Measurements from ENCODE around the gene ARFGEF3.

The ARFGEF3 gene

DNA sequence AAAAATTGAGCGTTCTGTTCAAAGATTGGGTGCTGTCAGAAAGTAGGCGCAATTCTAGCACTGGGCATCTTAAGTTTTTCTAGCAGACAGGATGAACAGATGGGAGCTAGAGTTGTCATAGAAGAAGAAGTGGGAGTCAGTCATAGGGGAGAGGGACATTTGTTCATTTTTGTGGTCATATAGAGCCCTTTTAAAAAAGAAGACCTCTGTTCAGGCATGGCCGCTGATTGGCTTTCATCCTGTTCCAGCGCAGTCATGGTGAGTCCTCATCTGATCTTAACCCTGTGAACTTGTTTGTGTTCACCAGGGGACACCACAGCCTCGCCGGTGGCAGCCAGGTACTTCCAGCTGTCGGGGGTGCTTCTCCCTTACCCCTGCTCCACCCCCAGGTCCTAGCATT, 86.3 kb downstream of the ARFGEF3 start:
- Histone ChIP-seq H3K27me3 (replicated peaks; ENCODE audit: control insufficient read depth, insufficient read depth, low read length, poor library complexity, severe bottlenecking) (no peaks in the 10 kb centered on the region), H3K9me3 (ENCODE audit: control insufficient read depth, low read length) (no peaks in the 10 kb centered on the region), H3K4me3 (ENCODE audit: insufficient read depth, low read depth, low read length, poor library complexity, severe bottlenecking) (no peak overlapping the region), H3K27ac (ENCODE audit: insufficient read depth, low read length, poor library complexity, severe bottlenecking) (no peak overlapping the region), H3K4me1 (ENCODE audit: control insufficient read depth, insufficient read depth, low read length, poor library complexity, severe bottlenecking) (no peaks in the 10 kb centered on the region), H3K36me3 (ENCODE audit: control insufficient read depth, insufficient read depth, low read length) (no peaks in the 10 kb centered on the region)
- DNase-seq = no peak

DNA sequence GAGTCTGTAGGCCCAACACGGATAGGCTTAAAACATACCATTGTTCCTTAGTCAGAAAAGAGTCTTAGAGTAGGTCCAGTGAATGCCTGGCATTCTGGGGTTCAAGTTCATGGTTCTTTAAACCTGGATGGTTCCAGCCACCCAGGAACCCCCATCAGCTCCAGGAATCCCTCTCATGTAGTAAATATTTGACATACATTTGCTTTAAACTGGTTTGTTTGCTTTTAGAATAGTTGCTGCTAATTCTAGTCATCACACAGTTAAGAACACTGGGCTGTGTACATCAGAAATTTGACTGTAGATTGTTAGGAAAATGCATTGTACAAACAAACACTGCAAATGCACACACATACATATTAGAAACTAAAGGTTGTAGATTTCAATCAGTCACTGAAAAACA, 87.1 kb downstream of the ARFGEF3 start:
- H3K27ac ChIP-seq (ENCODE audit: insufficient read depth, low read length, poor library complexity, severe bottlenecking) = no peak overlapping the region
- DNase-seq = no peak
- no peak overlapping the region for H3K4me3 ChIP-seq (ENCODE audit: insufficient read depth, low read depth, low read length, poor library complexity, severe bottlenecking)

DNA sequence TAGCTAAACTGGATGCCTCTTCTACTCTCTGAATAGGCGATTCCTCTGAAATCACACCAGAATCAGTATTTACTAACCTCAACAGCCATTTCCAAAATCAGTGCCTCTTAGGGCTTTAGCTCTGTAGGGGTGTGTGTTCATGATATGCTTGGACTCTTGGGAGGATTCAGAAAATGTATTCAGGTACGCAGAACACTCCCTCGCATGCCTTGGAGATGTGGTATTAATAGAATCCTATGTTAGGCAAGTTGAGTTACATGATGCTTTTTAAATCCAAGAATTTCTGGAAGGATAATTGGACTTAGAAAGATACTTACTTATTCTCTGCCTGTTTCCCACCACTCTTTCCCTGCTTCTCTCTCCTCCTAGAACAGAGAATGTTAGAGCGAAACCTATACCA, 88.3 kb downstream of the ARFGEF3 start:
- no peak for DNase-seq
- no peaks in the 10 kb centered on the region for H3K27me3 ChIP-seq (replicated peaks; ENCODE audit: control insufficient read depth, insufficient read depth, low read length, poor library complexity, severe bottlenecking)
- H3K9me3 ChIP-seq (ENCODE audit: control insufficient read depth, low read length) = no peaks in the 10 kb centered on the region
- H3K36me3 ChIP-seq (ENCODE audit: control insufficient read depth, insufficient read depth, low read length) = no peaks in the 10 kb centered on the region
- no peak overlapping the region for H3K27ac ChIP-seq (ENCODE audit: insufficient read depth, low read length, poor library complexity, severe bottlenecking)
- H3K4me1 ChIP-seq (ENCODE audit: control insufficient read depth, insufficient read depth, low read length, poor library complexity, severe bottlenecking) = no peaks in the 10 kb centered on the region
- no peak overlapping the region for H3K4me3 ChIP-seq (ENCODE audit: insufficient read depth, low read depth, low read length, poor library complexity, severe bottlenecking)

More for the DNA sequence above, 87.1 kb downstream of the ARFGEF3 start:
- H3K27me3 ChIP-seq (replicated peaks; ENCODE audit: control insufficient read depth, insufficient read depth, low read length, poor library complexity, severe bottlenecking) = no peaks in the 10 kb centered on the region
- no peaks in the 10 kb centered on the region for H3K36me3 ChIP-seq (ENCODE audit: control insufficient read depth, insufficient read depth, low read length)
- H3K9me3 ChIP-seq (ENCODE audit: control insufficient read depth, low read length) = no peaks in the 10 kb centered on the region
- no peaks in the 10 kb centered on the region for H3K4me1 ChIP-seq (ENCODE audit: control insufficient read depth, insufficient read depth, low read length, poor library complexity, severe bottlenecking)

DNA sequence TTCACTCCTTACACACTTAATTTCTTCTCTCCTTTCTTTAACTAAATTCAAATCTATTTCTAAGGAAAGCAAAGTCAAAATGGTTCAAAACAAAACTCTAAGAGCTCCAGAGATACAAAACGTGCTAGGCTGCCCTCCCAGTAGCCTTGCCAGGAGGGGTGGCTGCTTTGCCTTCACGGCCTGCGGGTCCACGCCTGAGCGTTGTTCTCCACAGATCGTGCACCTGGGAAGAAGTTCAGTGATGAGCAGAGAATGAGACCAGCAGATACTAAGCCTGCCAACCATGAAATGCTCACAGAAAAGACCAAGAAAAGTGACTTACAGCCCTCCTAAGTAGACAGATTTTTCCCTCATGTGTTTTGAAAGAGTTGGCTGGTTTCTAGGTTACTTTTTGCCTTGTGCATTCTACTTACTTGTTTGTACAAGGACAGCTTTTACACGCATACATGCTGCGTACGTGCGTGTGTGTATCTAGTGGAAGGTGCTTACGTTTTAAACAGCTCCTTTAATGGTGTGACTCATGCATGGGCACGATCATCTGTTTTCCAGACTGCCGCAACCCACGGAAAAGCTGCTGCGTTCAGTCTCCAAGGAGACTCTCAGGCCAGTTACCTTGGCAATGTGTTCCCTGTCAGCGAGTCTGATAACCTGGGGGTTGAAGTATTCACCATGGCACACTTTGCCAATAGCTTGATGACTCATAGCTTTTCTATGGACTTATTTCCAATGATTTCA, 88.9 kb downstream of the ARFGEF3 start:
- DNase-seq = no peak
- Histone ChIP-seq H3K4me1 (ENCODE audit: control insufficient read depth, insufficient read depth, low read length, poor library complexity, severe bottlenecking) (no peaks in the 10 kb centered on the region), H3K36me3 (ENCODE audit: control insufficient read depth, insufficient read depth, low read length) (no peaks in the 10 kb centered on the region), H3K27me3 (replicated peaks; ENCODE audit: control insufficient read depth, insufficient read depth, low read length, poor library complexity, severe bottlenecking) (no peaks in the 10 kb centered on the region), H3K9me3 (ENCODE audit: control insufficient read depth, low read length) (no peaks in the 10 kb centered on the region), H3K4me3 (ENCODE audit: insufficient read depth, low read depth, low read length, poor library complexity, severe bottlenecking) (no peak overlapping the region), H3K27ac (ENCODE audit: insufficient read depth, low read length, poor library complexity, severe bottlenecking) (no peak overlapping the region)

DNA sequence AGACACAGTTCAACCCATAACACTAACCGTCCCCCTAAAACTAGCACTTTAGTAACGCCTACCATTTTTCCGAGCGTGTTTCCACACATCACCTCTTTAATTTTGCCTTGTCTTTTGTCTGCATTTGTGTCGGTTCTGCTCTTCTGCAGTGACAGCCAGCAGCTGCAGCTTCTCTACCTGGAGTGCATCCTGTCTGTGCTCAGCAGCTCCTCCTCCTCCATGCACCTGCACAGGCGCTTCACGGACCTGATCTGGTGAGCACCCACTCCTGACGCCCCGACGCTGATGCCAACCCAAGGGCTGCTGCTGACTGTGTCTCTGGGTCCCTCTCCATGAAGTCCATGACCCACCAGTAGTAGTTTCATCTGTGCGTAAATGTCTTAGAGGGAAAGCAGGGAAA, 92.0 kb downstream of the ARFGEF3 start:
- H3K27me3 ChIP-seq (replicated peaks; ENCODE audit: control insufficient read depth, insufficient read depth, low read length, poor library complexity, severe bottlenecking) = no peaks in the 10 kb centered on the region
- DNase-seq = no peak
- no peak overlapping the region for H3K4me3 ChIP-seq (ENCODE audit: insufficient read depth, low read depth, low read length, poor library complexity, severe bottlenecking)
- H3K9me3 ChIP-seq (ENCODE audit: control insufficient read depth, low read length) = no peaks in the 10 kb centered on the region
- no peak overlapping the region for H3K27ac ChIP-seq (ENCODE audit: insufficient read depth, low read length, poor library complexity, severe bottlenecking)
- no peaks in the 10 kb centered on the region for H3K36me3 ChIP-seq (ENCODE audit: control insufficient read depth, insufficient read depth, low read length)
- no peaks in the 10 kb centered on the region for H3K4me1 ChIP-seq (ENCODE audit: control insufficient read depth, insufficient read depth, low read length, poor library complexity, severe bottlenecking)

DNA sequence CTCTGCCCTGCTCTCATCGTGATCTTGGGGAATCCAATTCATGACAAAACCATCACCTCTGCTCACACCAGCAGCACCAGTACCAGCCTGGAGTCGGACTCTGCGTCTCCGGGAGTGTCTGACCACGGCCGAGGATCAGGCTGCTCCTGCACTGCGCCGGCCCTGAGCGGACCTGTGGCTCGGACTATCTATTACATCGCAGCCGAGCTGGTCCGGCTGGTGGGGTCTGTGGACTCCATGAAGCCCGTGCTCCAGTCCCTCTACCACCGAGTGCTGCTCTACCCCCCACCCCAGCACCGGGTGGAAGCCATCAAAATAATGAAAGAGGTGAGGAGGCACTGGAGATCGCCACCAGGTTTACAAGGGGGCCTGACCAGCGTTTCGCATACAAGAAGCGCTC, 93.7 kb downstream of the ARFGEF3 start:
- DNase-seq = no peak
- H3K27ac ChIP-seq (ENCODE audit: insufficient read depth, low read length, poor library complexity, severe bottlenecking) = no peak overlapping the region
- no peaks in the 10 kb centered on the region for H3K4me1 ChIP-seq (ENCODE audit: control insufficient read depth, insufficient read depth, low read length, poor library complexity, severe bottlenecking)
- H3K9me3 ChIP-seq (ENCODE audit: control insufficient read depth, low read length) = no peaks in the 10 kb centered on the region
- no peaks in the 10 kb centered on the region for H3K27me3 ChIP-seq (replicated peaks; ENCODE audit: control insufficient read depth, insufficient read depth, low read length, poor library complexity, severe bottlenecking)
- no peaks in the 10 kb centered on the region for H3K36me3 ChIP-seq (ENCODE audit: control insufficient read depth, insufficient read depth, low read length)
- H3K4me3 ChIP-seq (ENCODE audit: insufficient read depth, low read depth, low read length, poor library complexity, severe bottlenecking) = no peak overlapping the region

DNA sequence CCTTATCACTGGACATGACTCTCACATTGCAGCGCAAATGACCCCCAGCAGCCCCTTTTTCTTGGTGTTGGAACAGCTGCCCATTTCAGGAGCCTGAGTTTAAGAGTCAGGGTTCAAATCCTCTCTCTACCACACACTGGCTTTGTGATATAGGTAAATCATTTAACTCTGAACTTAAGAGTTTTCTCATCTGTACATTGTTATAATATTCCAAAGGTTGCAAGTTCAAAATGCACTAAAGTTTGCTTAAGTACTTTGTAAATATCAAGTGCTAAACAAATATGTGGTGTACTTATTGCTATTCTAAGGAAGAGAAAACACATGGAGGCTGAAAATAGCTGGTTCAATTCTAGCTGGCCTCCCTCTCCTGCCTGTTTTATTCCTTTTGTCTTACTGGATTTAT, 95.9 kb downstream of the ARFGEF3 start:
- H3K4me3 ChIP-seq (ENCODE audit: insufficient read depth, low read depth, low read length, poor library complexity, severe bottlenecking) = no peak overlapping the region
- no peaks in the 10 kb centered on the region for H3K4me1 ChIP-seq (ENCODE audit: control insufficient read depth, insufficient read depth, low read length, poor library complexity, severe bottlenecking)
- H3K9me3 ChIP-seq (ENCODE audit: control insufficient read depth, low read length) = no peaks in the 10 kb centered on the region
- H3K36me3 ChIP-seq (ENCODE audit: control insufficient read depth, insufficient read depth, low read length) = no peaks in the 10 kb centered on the region
- H3K27ac ChIP-seq (ENCODE audit: insufficient read depth, low read length, poor library complexity, severe bottlenecking) = no peak overlapping the region
- H3K27me3 ChIP-seq (replicated peaks; ENCODE audit: control insufficient read depth, insufficient read depth, low read length, poor library complexity, severe bottlenecking) = no peaks in the 10 kb centered on the region
- no peak for DNase-seq

DNA sequence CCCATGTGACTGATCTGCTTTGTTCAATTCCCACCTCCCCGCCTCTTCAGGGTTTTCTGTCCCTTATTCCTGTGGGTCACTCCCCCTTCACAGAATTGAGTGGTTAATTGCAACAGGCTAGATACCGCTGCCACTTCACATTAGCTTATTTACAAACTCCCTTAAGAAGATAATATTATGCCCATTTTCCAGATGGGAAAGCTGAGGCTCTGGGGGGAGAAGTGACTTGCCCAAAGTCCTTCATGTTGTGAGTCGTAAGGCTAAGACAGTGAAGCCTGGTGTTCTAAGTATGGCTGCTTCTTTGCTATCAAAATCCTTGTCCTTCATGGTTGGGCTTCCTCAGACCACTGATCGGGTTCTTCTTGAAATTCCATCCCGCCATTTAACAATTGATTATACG, 96.5 kb downstream of the ARFGEF3 start:
- no peaks in the 10 kb centered on the region for H3K36me3 ChIP-seq (ENCODE audit: control insufficient read depth, insufficient read depth, low read length)
- H3K27ac ChIP-seq (ENCODE audit: insufficient read depth, low read length, poor library complexity, severe bottlenecking) = no peak overlapping the region
- no peak for DNase-seq
- no peaks in the 10 kb centered on the region for H3K4me1 ChIP-seq (ENCODE audit: control insufficient read depth, insufficient read depth, low read length, poor library complexity, severe bottlenecking)
- H3K4me3 ChIP-seq (ENCODE audit: insufficient read depth, low read depth, low read length, poor library complexity, severe bottlenecking) = no peak overlapping the region
- H3K9me3 ChIP-seq (ENCODE audit: control insufficient read depth, low read length) = no peaks in the 10 kb centered on the region
- no peaks in the 10 kb centered on the region for H3K27me3 ChIP-seq (replicated peaks; ENCODE audit: control insufficient read depth, insufficient read depth, low read length, poor library complexity, severe bottlenecking)

DNA sequence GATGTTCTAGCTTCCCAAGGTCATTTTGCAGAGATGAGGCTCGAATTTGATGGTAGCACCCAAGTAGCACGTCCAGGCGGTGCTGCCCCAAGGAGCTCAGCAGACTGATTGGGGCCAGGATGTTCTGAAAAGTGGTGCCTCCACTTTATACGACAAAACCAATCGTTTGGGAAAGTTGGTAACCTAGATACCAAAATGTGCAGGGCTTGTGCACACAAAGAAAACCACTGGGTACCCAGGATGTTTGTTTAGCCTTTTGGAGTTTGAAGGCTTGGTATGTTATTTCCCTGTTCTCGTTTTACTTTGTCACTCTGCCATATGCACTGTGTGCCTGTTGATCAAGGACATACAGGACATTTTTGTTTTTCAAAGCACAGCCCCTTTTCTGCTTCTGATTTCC, 97.3 kb downstream of the ARFGEF3 start:
- Histone ChIP-seq H3K27me3 (replicated peaks; ENCODE audit: control insufficient read depth, insufficient read depth, low read length, poor library complexity, severe bottlenecking) (no peaks in the 10 kb centered on the region), H3K4me3 (ENCODE audit: insufficient read depth, low read depth, low read length, poor library complexity, severe bottlenecking) (no peak overlapping the region), H3K4me1 (ENCODE audit: control insufficient read depth, insufficient read depth, low read length, poor library complexity, severe bottlenecking) (no peaks in the 10 kb centered on the region), H3K27ac (ENCODE audit: insufficient read depth, low read length, poor library complexity, severe bottlenecking) (no peak overlapping the region), H3K9me3 (ENCODE audit: control insufficient read depth, low read length) (no peaks in the 10 kb centered on the region), H3K36me3 (ENCODE audit: control insufficient read depth, insufficient read depth, low read length) (no peaks in the 10 kb centered on the region)
- no peak for DNase-seq

DNA sequence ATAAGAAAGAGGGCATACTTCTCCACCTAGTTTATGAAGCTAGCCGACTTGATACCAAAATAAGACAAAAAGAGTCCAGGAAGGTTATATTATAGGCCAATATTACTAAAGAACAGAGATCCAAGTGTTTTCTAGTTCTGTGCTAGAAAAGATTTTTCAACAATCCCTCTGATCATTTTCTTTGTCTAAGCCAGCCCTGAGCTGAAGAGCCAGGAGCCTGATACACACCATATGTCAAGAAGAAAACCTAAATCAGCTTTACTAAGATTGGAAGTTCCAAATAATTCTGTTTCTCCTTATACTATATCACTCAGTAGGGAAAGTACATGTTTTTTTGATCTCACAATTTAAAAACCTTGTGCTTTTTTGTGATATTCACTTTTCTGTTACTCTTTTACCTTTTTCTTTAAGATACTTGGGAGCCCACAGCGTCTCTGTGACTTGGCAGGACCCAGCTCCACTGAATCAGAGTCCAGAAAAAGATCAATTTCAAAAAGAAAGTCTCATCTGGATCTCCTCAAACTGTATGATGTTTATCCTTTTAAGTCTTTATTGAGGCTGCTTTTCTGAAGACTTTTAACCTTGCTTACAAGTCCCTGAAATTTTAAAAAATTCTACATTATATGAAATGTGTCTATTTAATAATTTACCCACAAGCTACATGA, 99.5 kb downstream of the ARFGEF3 start:
- Histone ChIP-seq H3K27me3 (replicated peaks; ENCODE audit: control insufficient read depth, insufficient read depth, low read length, poor library complexity, severe bottlenecking) (no peaks in the 10 kb centered on the region), H3K4me3 (ENCODE audit: insufficient read depth, low read depth, low read length, poor library complexity, severe bottlenecking) (no peak overlapping the region), H3K27ac (ENCODE audit: insufficient read depth, low read length, poor library complexity, severe bottlenecking) (no peak overlapping the region), H3K4me1 (ENCODE audit: control insufficient read depth, insufficient read depth, low read length, poor library complexity, severe bottlenecking) (no peaks in the 10 kb centered on the region), H3K9me3 (ENCODE audit: control insufficient read depth, low read length) (no peaks in the 10 kb centered on the region), H3K36me3 (ENCODE audit: control insufficient read depth, insufficient read depth, low read length) (no peaks in the 10 kb centered on the region)
- DNase-seq = no peak
